WTC11 (cell line): ENCODE results near the gene EXOC6. TPM values are rescaled to one million over a fixed set of nuclear protein-coding genes. Genes with fewer than 3 reads are reported as not detected.
A peak's percentile ranks its signal among the peaks of the same experiment; 100 is the strongest.
"Not testable (repeated sequence)": the region's sequence is repeated elsewhere in the genome, so short reads cannot be mapped to it uniquely, and the experiment has no call there.

ENCODE experiments used
- ATAC-seq: fragments of 200-7000 bp; cut with Tn5 transposase; 2 replicates; pipeline ENCODE4 v1.10.0; 2021; ENCODE audit warnings: mild to moderate bottlenecking, moderate library complexity
- CTCF ChIA-PET: fragments of 300-600 bp; sonication (Branson Sonifier 250); formaldehyde crosslinking; loops from one replicate; lab custom pipeline; 2021; ENCODE audit warnings: antibody characterized with exemption; lab: Charles Lee
- POLR2A ChIA-PET: fragments of 350-600 bp; sonication (Branson Sonifier 250); formaldehyde crosslinking; loops from one replicate; lab custom pipeline; 2021; ENCODE audit warnings: antibody characterized with exemption; lab: Charles Lee
- DNase-seq: peaks from one replicate; pipeline ENCODE4 v3.0.0; 2021; ENCODE audit warnings: low spot score
- H3K27ac Mint-ChIP-seq: 2 replicates; pipeline ENCODE4 v1.8.0; 2021; ENCODE audit warnings: mixed read lengths
- H3K27me3 Mint-ChIP-seq: 2 replicates; pipeline ENCODE4 v1.8.0; 2021; ENCODE audit warnings: low read depth, mild to moderate bottlenecking, moderate library complexity, mixed read lengths
- H3K36me3 Mint-ChIP-seq: 2 replicates; pipeline ENCODE4 v1.8.0; 2021; ENCODE audit warnings: mixed read lengths
- H3K4me1 Mint-ChIP-seq: 2 replicates; pipeline ENCODE4 v1.8.0; 2022; ENCODE audit warnings: mixed read lengths
- H3K4me3 Mint-ChIP-seq: 2 replicates; pipeline ENCODE4 v1.8.0; 2021; ENCODE audit warnings: mild to moderate bottlenecking, moderate library complexity, mixed read lengths
- H3K9me3 Mint-ChIP-seq: 2 replicates; pipeline ENCODE4 v1.8.0; 2021; ENCODE audit warnings: mixed read lengths
- CBFB ChIP-seq: sonication (generic); formaldehyde crosslinking; IDR thresholded peaks from 2 replicates; pipeline ENCODE4 v1.8.1; 2022; ENCODE audit warnings: mild to moderate bottlenecking, low read depth, missing genetic modification reagents
- CTCF ChIP-seq: fragments of 200-600 bp; IDR thresholded peaks from 2 replicates; pipeline ENCODE4 v1.8.0; 2022; ENCODE audit warnings: antibody characterized with exemption
- ELF4 ChIP-seq: sonication (generic); formaldehyde crosslinking; IDR thresholded peaks from 2 replicates; pipeline ENCODE4 v1.8.1; 2022; ENCODE audit warnings: low read depth, mild to moderate bottlenecking, moderate library complexity, missing genetic modification reagents
- IRF2 ChIP-seq: sonication (generic); formaldehyde crosslinking; IDR thresholded peaks from 2 replicates; pipeline ENCODE4 v1.8.0; 2022; ENCODE audit warnings: low read depth, missing genetic modification reagents, borderline replicate concordance
- KAT7 ChIP-seq: sonication (generic); formaldehyde crosslinking; IDR thresholded peaks from 2 replicates; pipeline ENCODE4 v1.8.1; 2023; ENCODE audit warnings: missing genetic modification reagents, mild to moderate bottlenecking, borderline replicate concordance
- MLX ChIP-seq: sonication (generic); formaldehyde crosslinking; IDR thresholded peaks from 2 replicates; pipeline ENCODE4 v1.8.1; 2023; ENCODE audit warnings: mild to moderate bottlenecking, missing genetic modification reagents, moderate library complexity
- PRRX2 ChIP-seq: fragments of 250-450 bp; sonication (Bioruptor Pico); IDR thresholded peaks from 2 replicates; pipeline ENCODE4 v1.8.0; 2021; ENCODE audit warnings: mild to moderate bottlenecking
- SP1 ChIP-seq: sonication (generic); formaldehyde crosslinking; conservative IDR thresholded peaks from 2 replicates; pipeline ENCODE4 v1.8.1; 2022; ENCODE audit warnings: missing genetic modification reagents
- ZBTB21 ChIP-seq: sonication (generic); formaldehyde crosslinking; IDR thresholded peaks from 2 replicates; pipeline ENCODE4 v1.8.1; 2023; ENCODE audit warnings: mild to moderate bottlenecking, missing genetic modification reagents, borderline replicate concordance
- ZNF121 ChIP-seq: sonication (generic); formaldehyde crosslinking; IDR thresholded peaks from 2 replicates; pipeline ENCODE4 v1.8.0; 2023; ENCODE audit warnings: missing genetic modification reagents
- ZNF263 ChIP-seq: sonication (generic); formaldehyde crosslinking; IDR thresholded peaks from 2 replicates; pipeline ENCODE4 v1.8.1; 2022; ENCODE audit warnings: low read depth, mild to moderate bottlenecking, moderate library complexity, missing genetic modification reagents
- ZNF423 ChIP-seq: fragments of 250-450 bp; sonication (Bioruptor Pico); IDR thresholded peaks from 2 replicates; pipeline ENCODE4 v2.1.2; 2022; ENCODE audit warnings: mild to moderate bottlenecking, moderate library complexity
- total RNA-seq: library from RNA; stranded (reverse); gene quantifications from 3 replicates; pipeline ENCODE4 v1.2.3, GENCODE V29; 2021

The EXOC6 gene
- total RNA-seq, 1 experiment from 2014 or later = 5.0 TPM

- no peak for TF ChIP-seq KAT7 (CRISPR knock-in tag)
These were observed 98.2 kb downstream of the EXOC6 start (continued) for GRCh38 chr10:92946491-92946890.

GRCh38 chr10:92952573-92952972 is 104.3 kb downstream of the EXOC6 start:
- H3K27me3 Mint-ChIP-seq, ATAC-seq, H3K36me3 Mint-ChIP-seq, H3K9me3 Mint-ChIP-seq, H3K27ac Mint-ChIP-seq, CTCF ChIA-PET, POLR2A ChIA-PET, DNase-seq, H3K4me1 Mint-ChIP-seq, H3K4me3 Mint-ChIP-seq: not testable (repeated sequence)

- Mint-ChIP-seq H3K27me3 (no peaks in the 10 kb centered on the region), H3K36me3 (no peaks in the 10 kb centered on the region), H3K4me1 (no peaks in the 10 kb centered on the region), H3K4me3 (no peak overlapping the region), H3K9me3 (0 out of 2 replicates have a peak, but pooled peaks cover 3% of the 10 kb centered on the region), H3K27ac (no peak overlapping the region)
- CTCF ChIA-PET = interaction anchor here (0.6 kb wide), 1 partner anchor 535 kb away, joined by 3 read pairs; no protein-coding TSS in a partner anchor
- no peak for DNase-seq
- POLR2A ChIA-PET = no interaction called here
- TF ChIP-seq ELF4 (CRISPR knock-in tag) (no peak), ZNF121 (CRISPR knock-in tag) (no peak)
- no peak for ATAC-seq
These were observed 109.1 kb downstream of the EXOC6 start for GRCh38 chr10:92957223-92958010.

DNA sequence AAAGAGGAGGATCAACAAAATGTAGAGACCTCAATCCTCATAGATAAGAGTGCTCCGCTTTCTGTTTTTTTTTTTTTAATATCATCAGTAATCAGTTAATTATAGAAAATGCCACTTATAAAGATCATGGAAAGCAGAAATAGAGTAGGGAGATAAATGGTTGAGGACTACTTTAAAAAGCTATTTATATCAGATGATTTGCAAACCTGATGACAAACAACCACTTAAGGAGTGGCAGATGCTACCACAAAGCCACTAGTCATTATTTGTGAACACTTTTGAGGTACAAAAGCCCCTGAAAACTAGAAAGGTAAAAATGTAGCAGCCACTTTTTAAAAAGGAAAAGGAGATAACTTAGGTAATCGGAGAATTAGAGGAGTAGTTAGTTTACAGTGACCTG is 113.3 kb downstream of the EXOC6 start:
- TF ChIP-seq PRRX2 (CRISPR knock-in tag) (no peak), ZBTB21 (CRISPR knock-in tag) (no peak), MLX (CRISPR knock-in tag) (no peak), SP1 (CRISPR knock-in tag) (no peak), ZNF423 (CRISPR knock-in tag) (no peak), IRF2 (CRISPR knock-in tag) (no peak)
- no peaks in the 10 kb centered on the region for H3K9me3 Mint-ChIP-seq

DNA sequence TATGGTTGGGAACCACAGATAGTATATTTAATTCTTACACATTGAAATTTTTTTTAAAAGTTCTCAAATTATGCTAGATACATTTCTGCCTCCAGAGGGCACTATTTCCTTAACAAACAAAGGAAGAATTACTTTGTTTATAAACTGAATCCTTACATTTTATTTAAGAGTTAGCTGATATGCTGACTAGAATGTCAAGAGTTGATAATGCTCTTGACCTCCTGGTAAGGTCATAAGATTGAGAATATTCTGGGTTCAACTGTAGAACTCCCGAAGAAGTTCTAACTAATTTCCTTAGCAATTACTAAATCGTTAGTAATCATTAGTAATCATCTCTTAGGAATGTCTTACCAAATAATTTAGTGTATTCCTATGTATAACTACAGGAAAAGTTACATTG is 117.0 kb downstream of the EXOC6 start:
- ChIA-PET CTCF (interaction anchor here (0.6 to 1.8 kb wide), 20 partner anchors 9 to 387 kb away, joined by 3 to 7 read pairs (median 5); partner anchors contain the start of gene CYP26C1), POLR2A (no interaction called here)
- Mint-ChIP-seq H3K27ac (no peak overlapping the region), H3K27me3 (no peaks in the 10 kb centered on the region), H3K4me1 (no peaks in the 10 kb centered on the region), H3K36me3 (no peaks in the 10 kb centered on the region), H3K4me3 (no peak overlapping the region), H3K9me3 (no peaks in the 10 kb centered on the region)
- no peak for ATAC-seq
- no peak for DNase-seq
- TF ChIP-seq CTCF = peak; percentile 47; the same call in 1 of the 2 replicates
- TF ChIP-seq ZNF263 (CRISPR knock-in tag) = no peak
- TF ChIP-seq CBFB (CRISPR knock-in tag) = no peak

More for the DNA sequence above, 113.3 kb downstream of the EXOC6 start:
- no peak overlapping the region for H3K27ac Mint-ChIP-seq
- H3K36me3 Mint-ChIP-seq = no peaks in the 10 kb centered on the region
- no peaks in the 10 kb centered on the region for H3K27me3 Mint-ChIP-seq
- POLR2A ChIA-PET = interaction anchor here (0.5 kb wide), 1 partner anchor 310 kb away, joined by 3 read pairs; no protein-coding TSS in a partner anchor
- no peak overlapping the region for H3K4me3 Mint-ChIP-seq
- CTCF ChIA-PET = no interaction called here
- ATAC-seq (no peak), DNase-seq (no peak)
- no peaks in the 10 kb centered on the region for H3K4me1 Mint-ChIP-seq
